GM23338 (cell line): Measurements from ENCODE around the gene CEP72. TPM values are rescaled to one million over a fixed set of nuclear protein-coding genes. Genes with fewer than 3 reads are reported as not detected.

Experiments used
- ATAC-seq: fragments of 200-7000 bp; cut with Tn5 transposase; 3 replicates; pipeline ENCODE4 v1.9.1; 2020
- DNase-seq: peaks from one replicate; pipeline ENCODE4 v3.0.0-alpha.2; 2015; ENCODE audit warnings: low spot score
- H2AFZ ChIP-seq: fragments of 200-600 bp; sonication (generic); 2 replicates; pipeline ENCODE4 v1.8.0; 2016; ENCODE audit warnings: antibody characterized with exemption, mild to moderate bottlenecking, moderate library complexity
- H3F3A ChIP-seq: fragments of 200-600 bp; sonication (generic); replicated peaks from 2 replicates; pipeline ENCODE4 v1.8.0; 2017; ENCODE audit warnings: antibody characterized with exemption, mixed run types, low read depth
- H3K27ac ChIP-seq: fragments of 200-600 bp; sonication (generic); 2 replicates; pipeline ENCODE4 v1.6.1; 2016; ENCODE audit warnings: low read depth
- H3K27me3 ChIP-seq: fragments of 200-600 bp; sonication (generic); 2 replicates; pipeline ENCODE4 v1.8.0; 2016; ENCODE audit warnings: mild to moderate bottlenecking, mixed run types, moderate library complexity; ENCODE audit not compliant: insufficient read depth
- H3K36me3 ChIP-seq: fragments of 200-600 bp; sonication (generic); 2 replicates; pipeline ENCODE4 v1.8.0; 2016; ENCODE audit warnings: mild to moderate bottlenecking; ENCODE audit not compliant: insufficient read depth
- H3K4me1 ChIP-seq: fragments of 200-600 bp; sonication (generic); 2 replicates; pipeline ENCODE4 v1.8.0; 2016; ENCODE audit warnings: mild to moderate bottlenecking, moderate library complexity; ENCODE audit not compliant: insufficient read depth
- H3K4me2 ChIP-seq: fragments of 200-600 bp; sonication (generic); 2 replicates; pipeline ENCODE4 v1.7.1; 2017; ENCODE audit warnings: mixed run types
- H3K4me3 ChIP-seq: fragments of 200-600 bp; sonication (generic); 2 replicates; pipeline ENCODE4 v1.6.1; 2016; ENCODE audit warnings: mixed run types
- H3K79me2 ChIP-seq: fragments of 200-600 bp; sonication (generic); replicated peaks from 2 replicates; pipeline ENCODE4 v1.8.0; 2017; ENCODE audit warnings: mild to moderate bottlenecking; ENCODE audit not compliant: insufficient read depth
- H3K9me2 ChIP-seq: fragments of 200-600 bp; sonication (generic); 2 replicates; pipeline ENCODE4 v1.8.0; 2017; ENCODE audit not compliant: insufficient read depth
- H4K20me1 ChIP-seq: fragments of 200-600 bp; sonication (generic); replicated peaks from 2 replicates; pipeline ENCODE4 v1.8.0; 2017; ENCODE audit warnings: mild to moderate bottlenecking; ENCODE audit not compliant: insufficient read depth
- H3K27ac Mint-ChIP-seq: 2 replicates; pipeline ENCODE4 v1.8.0; 2020; ENCODE audit warnings: inconsistent platforms, mild to moderate bottlenecking, moderate library complexity, mixed read lengths
- H3K27me3 Mint-ChIP-seq: 3 replicates; pipeline ENCODE4 v1.8.0; 2022; ENCODE audit warnings: low read depth, mild to moderate bottlenecking, moderate library complexity, mixed read lengths, inconsistent platforms; ENCODE audit not compliant: insufficient read depth, poor library complexity
- H3K36me3 Mint-ChIP-seq: 3 replicates; pipeline ENCODE4 v1.8.0; 2021; ENCODE audit warnings: low read depth, mild to moderate bottlenecking, inconsistent platforms, moderate library complexity, mixed read lengths
- H3K4me1 Mint-ChIP-seq: 3 replicates; pipeline ENCODE4 v1.8.0; 2020; ENCODE audit warnings: mild to moderate bottlenecking, inconsistent platforms, mixed read lengths
- H3K4me3 Mint-ChIP-seq: 3 replicates; pipeline ENCODE4 v1.8.0; 2021; ENCODE audit warnings: moderate library complexity, mild to moderate bottlenecking, inconsistent platforms, mixed read lengths
- H3K9me3 Mint-ChIP-seq: 3 replicates; pipeline ENCODE4 v1.8.0; 2020; ENCODE audit warnings: moderate library complexity, mild to moderate bottlenecking, inconsistent platforms, mixed read lengths
- CREB1 ChIP-seq: fragments of 250-450 bp; sonication (Bioruptor Pico); IDR thresholded peaks from 2 replicates; pipeline ENCODE4 v1.5.0; 2020; ENCODE audit warnings: low read depth, mild to moderate bottlenecking, moderate library complexity
- CTCF ChIP-seq, 2 experiments: fragments of 200-600 bp in 1 of 2; sonication (generic) in 1 of 2; conservative IDR thresholded peaks; 2 replicates each; pipeline versions ENCODE4 v1.5.1 to v1.6.1; 2016 to 2017; ENCODE audit warnings: antibody characterized with exemption in 2 of 2, low read depth in 2 of 2, mild to moderate bottlenecking in 2 of 2, moderate library complexity in 1 of 2
- ETS1 ChIP-seq: IDR thresholded peaks from 2 replicates; pipeline ENCODE4 v1.6.1; 2016; ENCODE audit warnings: antibody characterized with exemption
- EZH2phosphoT487 ChIP-seq: fragments of 200-600 bp; sonication (generic); IDR thresholded peaks from one replicate; pipeline ENCODE4 v1.8.1; 2018; ENCODE audit warnings: antibody characterized with exemption; ENCODE audit not compliant: unreplicated experiment
- JUNB ChIP-seq: IDR thresholded peaks from one replicate; pipeline ENCODE4 v1.6.1; 2016; ENCODE audit warnings: antibody characterized with exemption; ENCODE audit not compliant: unreplicated experiment
- POLR2AphosphoS5 ChIP-seq: IDR thresholded peaks from 2 replicates; pipeline ENCODE4 v1.6.1; 2016; ENCODE audit warnings: antibody characterized with exemption, low read depth
- STAT1 ChIP-seq: IDR thresholded peaks from one replicate; pipeline ENCODE4 v1.6.1; 2016; ENCODE audit warnings: antibody characterized with exemption; ENCODE audit not compliant: unreplicated experiment
- ZNF114 ChIP-seq: fragments of 250-450 bp; sonication (Bioruptor Pico); IDR thresholded peaks from 2 replicates; pipeline ENCODE4 v1.5.0; 2020; ENCODE audit warnings: mild to moderate bottlenecking, moderate library complexity
- ZNF462 ChIP-seq: fragments of 250-450 bp; sonication (Bioruptor Pico); IDR thresholded peaks from 2 replicates; pipeline ENCODE4 v1.5.0; 2020; ENCODE audit warnings: mild to moderate bottlenecking, moderate library complexity
- polyA plus RNA-seq: library from polyadenylated mRNA; unstranded; fragments of >200 nt; fragmentation: Nextera tagmentation; extraction: Ambion mirVana; gene quantifications from 2 replicates; pipeline ENCODE4 v1.2.1, GENCODE V29; 2016
- total RNA-seq: library from RNA; depleted of rRNA; stranded (reverse); fragments of >200 nt; shearing (Covaris generic); gene quantifications from 2 replicates; pipeline ENCODE4 v1.2.3, GENCODE V29; 2014

Gene CEP72
- total and polyA plus RNA-seq, 2 experiments from 2014 or later: 15.5 to 27.1 TPM

GRCh38 chr5:644971-645370, 32.8 kb downstream of the CEP72 start:
- Histone ChIP-seq H3K4me1 (no peaks in the 10 kb centered on the region), H2AFZ (no peak overlapping the region), H3K36me3 (peaks cover 24% of the 10 kb centered on the region), H3K9me2 (no peaks in the 10 kb centered on the region), H3K79me2 (no peaks in the 10 kb centered on the region; the same call in 1 of the 2 replicates), H3K4me2 (no peak overlapping the region), H3F3A (peaks cover 8% of the 10 kb centered on the region), H4K20me1 (peaks cover 3% of the 10 kb centered on the region; the same call in 1 of the 2 replicates), H3K4me3 (no peak overlapping the region), H3K27ac (no peak overlapping the region), H3K27me3 (no peaks in the 10 kb centered on the region)
- H3K4me3 Mint-ChIP-seq: no peak overlapping the region
- peaks cover 5% of the 10 kb centered on the region; the same call in 2 of the 3 replicates for H3K9me3 Mint-ChIP-seq
- ATAC-seq: no peak
- TF ChIP-seq EZH2phosphoT487: no peak
- TF ChIP-seq ZNF462 (CRISPR knock-in tag): no peak
- no peak for TF ChIP-seq JUNB
- no peak for TF ChIP-seq ZNF114 (CRISPR knock-in tag)
- no peak for TF ChIP-seq STAT1
- no peak for TF ChIP-seq CTCF (conservative IDR thresholded peaks at IDR 0.05; ENCODE audit: low read depth in 2 of 2)
- no peak for TF ChIP-seq ETS1
- TF ChIP-seq CREB1 (CRISPR knock-in tag): no peak
- no peak for TF ChIP-seq POLR2AphosphoS5
- DNase-seq: no peak
- no peaks in the 10 kb centered on the region for H3K4me1 Mint-ChIP-seq
- peaks cover 5% of the 10 kb centered on the region for H3K27me3 Mint-ChIP-seq
- no peak overlapping the region for H3K27ac Mint-ChIP-seq
- H3K36me3 Mint-ChIP-seq: peaks cover 28% of the 10 kb centered on the region
